Rectal smooth muscle tissue (tissue), 1 donor: ENCODE data around the gene SPINDOC.
"Not testable (repeated sequence)": the region's sequence is repeated elsewhere in the genome, so short reads cannot be mapped to it uniquely, and the experiment has no call there.

Experiments
- H3K27ac ChIP-seq: one replicate; pipeline ENCODE4 v1.7.0; 2013; ENCODE audit warnings: low read depth, low read length, inconsistent platforms
- H3K27me3 ChIP-seq: one replicate; pipeline ENCODE4 v1.7.0; 2013; ENCODE audit warnings: low read length; ENCODE audit not compliant: control insufficient read depth, insufficient read depth
- H3K36me3 ChIP-seq: one replicate; pipeline ENCODE4 v1.7.0; 2013; ENCODE audit warnings: low read length; ENCODE audit not compliant: control insufficient read depth, insufficient read depth
- H3K4me1 ChIP-seq: one replicate; pipeline ENCODE4 v1.7.0; 2013; ENCODE audit warnings: low read length; ENCODE audit not compliant: control insufficient read depth, insufficient read depth
- H3K4me3 ChIP-seq: one replicate; pipeline ENCODE4 v1.7.0; 2013; ENCODE audit warnings: low read length
- H3K9ac ChIP-seq: one replicate; pipeline ENCODE4 v1.7.0; 2013; ENCODE audit warnings: low read length

The SPINDOC gene

DNA sequence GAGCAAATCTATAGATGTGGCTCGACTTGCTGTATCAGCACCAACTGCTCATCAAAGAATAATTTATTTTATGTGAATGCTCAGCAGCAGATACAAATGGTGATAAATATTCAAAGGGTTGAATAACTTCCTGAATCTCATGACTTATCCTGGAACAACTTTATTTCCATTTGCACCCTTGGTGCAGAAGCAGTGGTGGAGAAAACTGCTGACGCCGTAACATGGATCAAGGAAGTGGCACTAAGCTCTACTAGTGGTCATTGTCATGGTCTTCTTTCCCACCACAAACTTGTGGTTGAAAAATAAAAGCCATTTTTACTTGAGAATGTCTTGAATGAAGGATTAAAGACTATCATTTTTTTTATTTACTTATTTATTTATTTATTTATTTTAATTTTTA lies 40.2 kb downstream of the SPINDOC start:
- H3K27ac ChIP-seq: no peak overlapping the region
- no peak overlapping the region for H3K4me3 ChIP-seq
- H3K36me3 ChIP-seq: peaks cover 2% of the 10 kb centered on the region
- H3K4me1 ChIP-seq: no peaks in the 10 kb centered on the region
- no peaks in the 10 kb centered on the region for H3K27me3 ChIP-seq
- no peak overlapping the region for H3K9ac ChIP-seq

DNA sequence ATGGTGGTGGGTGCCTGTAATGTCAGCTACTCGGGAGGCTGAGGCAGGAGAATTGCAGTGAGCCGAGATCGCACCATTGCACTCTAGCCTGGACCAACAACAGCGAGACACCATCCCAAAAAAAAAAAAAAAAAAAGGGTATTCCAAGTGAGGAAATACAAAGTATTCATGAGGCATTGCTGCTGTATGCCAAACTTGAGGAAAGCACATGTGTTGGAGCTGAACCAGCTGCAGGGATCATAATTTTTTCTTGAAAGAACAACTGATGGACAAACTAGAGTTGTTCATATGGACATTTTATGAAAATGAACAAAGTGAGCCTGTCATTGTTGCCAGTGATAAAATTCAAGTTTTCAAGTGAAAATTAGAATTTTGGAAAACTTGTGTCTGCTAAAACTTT lies 41.4 kb downstream of the SPINDOC start:
- Histone ChIP-seq H3K4me3 (no peak overlapping the region), H3K27me3 (no peaks in the 10 kb centered on the region), H3K9ac (no peak overlapping the region), H3K27ac (no peak overlapping the region), H3K36me3 (peaks cover 2% of the 10 kb centered on the region), H3K4me1 (no peaks in the 10 kb centered on the region)

- H3K9ac ChIP-seq: no peak overlapping the region
- H3K36me3 ChIP-seq: peaks cover 1% of the 10 kb centered on the region
- H3K27ac ChIP-seq: no peak overlapping the region
- no peaks in the 10 kb centered on the region for H3K4me1 ChIP-seq
- H3K4me3 ChIP-seq: no peak overlapping the region
- no peaks in the 10 kb centered on the region for H3K27me3 ChIP-seq
Observed at GRCh38 chr11:63855975-63856374, 42.7 kb downstream of the SPINDOC start.

DNA sequence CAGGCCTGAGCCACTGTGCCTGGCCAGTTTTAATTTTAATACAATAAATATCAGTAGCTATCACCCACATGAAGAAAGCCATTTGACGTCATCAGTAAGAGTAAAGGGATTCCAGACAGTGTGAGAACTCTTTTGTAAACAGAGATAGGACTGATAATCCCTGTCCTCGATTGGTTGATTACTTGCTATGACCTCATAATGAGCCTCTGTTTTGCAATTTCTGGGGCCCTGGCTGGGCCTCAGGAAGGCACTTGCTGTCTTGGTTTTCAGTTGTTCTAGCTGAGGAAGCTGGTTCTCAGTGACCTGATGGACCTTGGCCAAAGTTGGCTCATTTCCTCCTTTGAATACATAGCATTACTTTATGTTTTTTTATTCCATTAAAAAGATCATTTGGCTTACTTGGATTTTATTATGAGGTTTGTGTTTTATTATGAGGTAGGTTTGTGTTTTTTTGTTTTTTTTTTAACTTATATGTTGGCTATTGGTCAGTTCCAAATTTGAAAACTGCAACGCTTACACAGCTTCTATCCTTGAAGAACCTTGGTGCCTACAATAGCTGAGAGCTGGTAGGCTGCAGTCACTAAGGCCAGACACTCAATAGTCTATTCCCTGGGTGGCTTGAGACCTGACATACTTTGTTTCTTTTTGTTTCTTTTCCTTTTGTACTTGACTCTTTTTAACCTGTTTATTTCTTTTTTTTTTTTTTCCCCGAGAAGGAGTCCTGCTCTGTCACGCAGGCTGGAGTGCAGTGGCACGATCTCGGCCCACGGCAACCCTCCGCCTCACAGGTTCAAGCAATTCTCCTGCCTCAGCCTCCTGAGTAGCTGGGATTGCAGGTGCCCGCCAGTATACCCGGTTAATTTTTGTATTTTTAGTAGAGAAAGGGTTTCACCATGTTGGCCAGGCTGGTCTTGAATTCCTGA lies 45.6 kb downstream of the SPINDOC start:
- Histone ChIP-seq H3K9ac (no peak overlapping the region), H3K27ac (no peak overlapping the region), H3K27me3 (no peaks in the 10 kb centered on the region), H3K4me3 (no peak overlapping the region), H3K36me3 (peaks cover 4% of the 10 kb centered on the region), H3K4me1 (no peaks in the 10 kb centered on the region)

DNA sequence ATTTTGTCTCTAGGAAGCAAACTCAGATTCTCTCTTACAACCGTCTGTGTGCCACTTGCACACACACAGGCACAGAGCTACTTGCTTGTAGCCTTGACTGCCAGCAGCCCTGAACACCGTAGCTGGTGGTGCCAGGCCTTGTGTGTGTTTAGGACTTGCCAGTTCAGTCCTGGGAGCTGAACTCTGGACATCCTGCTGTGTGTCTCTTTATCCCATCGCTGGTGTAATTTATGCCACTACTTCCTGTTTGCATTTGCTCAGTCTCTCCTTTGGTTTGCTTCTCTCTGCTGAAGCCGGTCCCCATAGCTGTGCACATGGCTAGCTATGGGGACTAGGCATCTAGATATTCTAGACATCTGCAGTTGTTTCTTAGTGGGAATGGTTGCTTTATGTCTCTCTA lies 49.7 kb downstream of the SPINDOC start:
- Histone ChIP-seq H3K36me3 (peaks cover 4% of the 10 kb centered on the region), H3K4me1 (no peaks in the 10 kb centered on the region), H3K27ac (no peak overlapping the region), H3K4me3 (no peak overlapping the region), H3K27me3 (no peaks in the 10 kb centered on the region), H3K9ac (no peak overlapping the region)

DNA sequence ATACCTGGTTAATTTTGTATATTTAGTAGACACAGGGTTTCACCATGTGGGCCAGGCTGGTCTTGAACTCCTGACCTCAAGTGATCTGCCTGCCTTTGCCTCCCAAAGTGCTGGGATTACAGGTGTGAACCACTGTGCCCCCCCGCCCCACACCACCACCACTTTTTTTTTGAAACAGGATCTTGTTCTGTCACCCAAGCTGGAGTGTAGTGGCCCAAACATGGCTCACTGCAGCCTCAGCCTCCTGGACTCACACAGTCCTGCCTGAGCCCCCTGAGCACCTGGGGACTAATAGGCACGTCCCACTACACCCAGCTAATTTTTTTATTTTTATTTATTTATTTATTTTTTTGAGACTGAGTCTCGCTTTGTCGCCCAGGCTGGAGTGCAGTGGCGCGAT lies 50.4 kb downstream of the SPINDOC start:
- H3K9ac ChIP-seq, H3K36me3 ChIP-seq, H3K27ac ChIP-seq, H3K4me3 ChIP-seq, H3K27me3 ChIP-seq, H3K4me1 ChIP-seq: not testable (repeated sequence)

DNA sequence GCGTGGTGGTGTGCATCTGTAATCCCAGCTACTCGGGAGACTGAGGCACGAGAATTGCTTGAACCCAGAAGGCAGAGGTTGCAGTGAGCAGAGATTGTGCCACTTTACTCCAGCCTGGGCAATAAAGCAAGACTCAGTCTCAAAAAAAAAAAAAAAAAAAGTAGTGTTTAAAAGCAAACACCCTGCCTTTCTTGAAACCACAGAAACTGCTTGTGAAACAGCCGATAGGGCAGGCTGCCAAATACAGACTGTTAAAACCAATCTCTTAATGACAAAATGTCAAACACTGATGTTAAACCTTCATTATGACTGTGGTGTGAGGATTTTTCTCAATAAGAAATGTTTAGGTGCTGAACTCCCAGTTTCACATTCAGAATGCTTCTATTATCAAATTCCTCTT lies 53.0 kb downstream of the SPINDOC start:
- peaks cover 4% of the 10 kb centered on the region for H3K4me1 ChIP-seq
- H3K36me3 ChIP-seq: peaks cover 4% of the 10 kb centered on the region
- H3K4me3 ChIP-seq: no peak overlapping the region
- H3K27ac ChIP-seq: no peak overlapping the region
- no peaks in the 10 kb centered on the region for H3K27me3 ChIP-seq
- no peak overlapping the region for H3K9ac ChIP-seq

DNA sequence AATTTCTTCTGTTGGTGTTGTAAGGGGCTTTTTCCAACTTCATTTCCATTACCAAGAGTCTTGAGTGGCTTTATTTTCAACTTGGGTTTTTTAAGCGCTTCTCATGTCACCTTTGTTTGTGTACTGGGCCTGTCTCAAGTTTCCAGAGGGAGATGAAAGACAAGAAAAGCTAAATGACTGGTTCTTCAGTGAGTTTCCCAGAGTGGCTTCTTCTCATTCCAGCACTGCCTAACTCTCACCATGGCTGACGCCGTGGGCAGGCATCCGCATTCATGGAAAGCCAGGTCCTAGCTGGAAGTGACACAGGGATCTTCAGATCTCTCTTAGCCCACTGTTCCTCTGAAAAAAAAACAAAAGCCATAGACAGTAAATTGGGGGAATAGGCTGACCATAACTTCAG lies 54.3 kb downstream of the SPINDOC start:
- Histone ChIP-seq H3K36me3 (no peaks in the 10 kb centered on the region), H3K4me3 (no peak overlapping the region), H3K9ac (no peak overlapping the region), H3K27ac (no peak overlapping the region), H3K4me1 (peaks cover 11% of the 10 kb centered on the region), H3K27me3 (no peaks in the 10 kb centered on the region)

DNA sequence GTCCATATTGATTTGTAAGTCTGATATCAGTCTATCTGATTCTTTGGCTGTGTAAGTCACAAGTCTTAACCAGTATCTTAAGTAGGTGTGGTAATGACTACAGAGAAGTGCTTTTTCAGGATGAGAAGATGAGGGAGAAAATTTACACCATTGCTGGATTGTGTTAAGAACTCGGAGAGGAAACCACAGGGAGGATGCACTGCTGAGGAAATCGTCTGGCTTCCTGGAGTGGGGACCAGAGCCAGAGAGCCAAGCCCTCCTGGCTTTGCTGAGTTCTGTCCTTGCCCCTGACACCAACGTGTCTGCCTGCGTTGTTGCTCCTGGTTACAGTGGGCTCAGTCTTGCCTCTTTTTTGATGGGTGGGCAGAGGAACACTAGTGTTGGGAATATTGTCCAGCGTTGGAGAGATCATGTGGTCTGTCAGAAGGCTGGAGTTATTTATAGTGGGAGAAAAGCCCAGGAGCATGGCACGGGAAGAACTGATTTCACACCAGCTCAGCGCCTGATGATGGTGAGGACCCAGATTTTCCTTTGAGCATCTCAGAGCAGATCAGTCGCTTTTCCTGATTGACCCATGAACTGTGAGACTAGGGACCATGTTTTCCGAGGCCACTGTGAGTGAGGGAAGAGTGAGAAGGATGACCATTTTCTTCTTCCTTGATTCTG lies 55.3 kb downstream of the SPINDOC start:
- Histone ChIP-seq H3K27me3 (no peaks in the 10 kb centered on the region), H3K27ac (no peak overlapping the region), H3K4me3 (no peak overlapping the region), H3K4me1 (peaks cover 11% of the 10 kb centered on the region), H3K9ac (no peak overlapping the region), H3K36me3 (no peaks in the 10 kb centered on the region)

GRCh38 chr11:63869171-63869591 lies 55.9 kb downstream of the SPINDOC start:
- no peaks in the 10 kb centered on the region for H3K27me3 ChIP-seq
- no peak overlapping the region for H3K9ac ChIP-seq
- peaks cover 11% of the 10 kb centered on the region for H3K4me1 ChIP-seq
- no peak overlapping the region for H3K4me3 ChIP-seq
- no peaks in the 10 kb centered on the region for H3K36me3 ChIP-seq
- no peak overlapping the region for H3K27ac ChIP-seq

- Histone ChIP-seq H3K4me1 (peaks cover 11% of the 10 kb centered on the region), H3K27ac (no peak overlapping the region), H3K9ac (no peak overlapping the region), H3K27me3 (no peaks in the 10 kb centered on the region), H3K36me3 (no peaks in the 10 kb centered on the region), H3K4me3 (no peak overlapping the region)
Observed at GRCh38 chr11:63869683-63870082, 56.4 kb downstream of the SPINDOC start.

GRCh38 chr11:63870351-63871140 lies 57.3 kb downstream of the SPINDOC start:
- Histone ChIP-seq H3K4me3 (no peak overlapping the region), H3K27ac (no peak overlapping the region), H3K9ac (peak overlapping the region; percentile 1), H3K36me3 (no peaks in the 10 kb centered on the region), H3K4me1 (peaks cover 11% of the 10 kb centered on the region), H3K27me3 (no peaks in the 10 kb centered on the region)
